Stimulated activated CD8-positive, alpha-beta memory T cell treated with anti-CD3 and anti-CD28 coated beads, Interleukin-15, amount 100 ng/mL, for 24 hours (primary cell): ENCODE results near the gene KRTAP10-3.

Experiments
- DNase-seq: peaks from one replicate; pipeline ENCODE4 v3.0.0-alpha.2; 2020; ENCODE audit warnings: low read depth

Gene KRTAP10-3

GRCh38 chr21:44527983-44528633 is 30.5 kb downstream of the KRTAP10-3 start:
- no peak for DNase-seq

DNA sequence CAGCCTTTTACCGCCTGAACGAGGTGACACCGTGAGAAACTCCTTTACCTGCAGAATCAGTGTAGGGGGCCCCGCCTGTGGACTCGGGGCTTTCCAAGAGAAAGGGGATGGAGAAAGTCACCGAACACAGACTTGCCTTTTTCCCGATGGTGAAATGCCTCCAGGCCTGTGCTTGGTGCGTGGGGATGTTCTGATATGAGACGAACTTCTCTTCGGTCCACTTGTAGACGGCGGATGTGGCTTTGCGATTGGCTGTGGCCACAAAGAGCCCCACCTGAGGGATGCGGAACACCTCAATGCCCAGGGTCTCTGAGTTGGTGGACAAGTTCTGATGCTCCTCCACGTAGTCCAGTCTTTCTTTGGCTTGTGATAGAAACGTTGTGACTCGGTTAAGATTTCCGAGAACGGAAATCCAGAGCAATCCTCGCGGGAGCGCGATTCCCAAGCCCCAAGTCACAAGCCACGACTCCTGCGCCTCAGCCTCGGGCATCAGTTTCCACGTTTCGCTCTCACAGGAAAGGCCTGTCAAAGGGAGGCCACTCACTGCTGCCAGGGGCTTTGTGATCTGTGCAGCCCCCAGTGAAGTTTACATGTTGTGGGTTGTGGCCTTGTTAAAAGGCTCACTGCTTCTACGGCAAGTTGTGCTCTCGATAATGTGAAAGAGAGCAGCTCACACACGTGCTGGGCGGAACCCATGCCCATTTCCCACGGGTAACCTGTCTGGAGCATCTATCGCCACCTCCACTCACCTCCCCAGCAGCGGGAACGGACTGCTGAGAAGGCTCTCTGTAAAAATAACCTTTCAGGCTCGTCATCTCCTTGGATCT is 31.2 kb downstream of the KRTAP10-3 start:
- DNase-seq = no peak

DNA sequence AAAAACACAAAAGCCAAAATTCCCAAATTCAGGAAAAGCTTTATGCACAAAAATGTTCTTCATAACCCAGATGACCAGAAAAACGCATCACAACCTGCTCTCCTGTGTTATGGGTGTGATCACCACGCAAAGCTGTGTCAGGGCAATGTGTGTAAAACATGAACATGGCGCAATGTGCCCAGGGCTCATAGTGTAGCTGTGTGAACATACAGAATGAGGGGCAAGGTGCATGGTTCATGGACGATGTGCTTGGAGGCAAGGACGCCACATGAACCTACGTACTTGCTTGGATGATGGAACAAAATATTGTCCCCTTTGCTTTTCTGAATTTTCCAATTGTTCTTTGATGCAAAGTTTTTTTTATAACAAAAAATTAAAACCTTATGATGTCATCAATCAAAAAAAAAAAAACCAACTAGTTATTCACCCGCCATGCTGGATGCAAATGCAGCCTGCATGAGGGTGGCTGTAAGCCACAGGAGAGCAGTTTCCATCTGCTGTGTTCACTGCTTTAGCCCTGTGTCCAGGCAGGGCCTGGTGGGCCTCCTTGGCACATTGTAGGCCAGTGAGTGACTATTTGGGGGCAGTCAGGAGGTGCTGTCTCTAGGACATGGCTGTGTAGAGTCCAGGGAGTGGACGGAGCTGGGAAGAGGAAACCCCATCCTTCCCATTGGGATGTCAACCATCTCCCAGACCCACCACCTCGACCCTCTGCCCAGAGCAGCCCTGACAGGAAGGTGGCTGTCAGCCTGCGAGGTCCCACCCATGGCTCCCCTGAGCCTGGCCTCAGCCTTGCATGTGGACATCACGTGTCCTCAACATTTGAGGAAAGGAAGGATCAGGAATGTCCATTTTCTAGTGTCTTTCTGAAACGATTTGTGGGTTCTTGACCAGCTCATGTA is 32.2 kb downstream of the KRTAP10-3 start:
- no peak for DNase-seq

GRCh38 chr21:44525391-44526095 is 33.1 kb downstream of the KRTAP10-3 start:
- DNase-seq = no peak

- no peak for DNase-seq
Measured at GRCh38 chr21:44524414-44525371, 33.9 kb downstream of the KRTAP10-3 start.

GRCh38 chr21:44523567-44524413 is 34.8 kb downstream of the KRTAP10-3 start:
- no peak for DNase-seq

GRCh38 chr21:44522753-44523204 is 35.8 kb downstream of the KRTAP10-3 start:
- no peak for DNase-seq

DNA sequence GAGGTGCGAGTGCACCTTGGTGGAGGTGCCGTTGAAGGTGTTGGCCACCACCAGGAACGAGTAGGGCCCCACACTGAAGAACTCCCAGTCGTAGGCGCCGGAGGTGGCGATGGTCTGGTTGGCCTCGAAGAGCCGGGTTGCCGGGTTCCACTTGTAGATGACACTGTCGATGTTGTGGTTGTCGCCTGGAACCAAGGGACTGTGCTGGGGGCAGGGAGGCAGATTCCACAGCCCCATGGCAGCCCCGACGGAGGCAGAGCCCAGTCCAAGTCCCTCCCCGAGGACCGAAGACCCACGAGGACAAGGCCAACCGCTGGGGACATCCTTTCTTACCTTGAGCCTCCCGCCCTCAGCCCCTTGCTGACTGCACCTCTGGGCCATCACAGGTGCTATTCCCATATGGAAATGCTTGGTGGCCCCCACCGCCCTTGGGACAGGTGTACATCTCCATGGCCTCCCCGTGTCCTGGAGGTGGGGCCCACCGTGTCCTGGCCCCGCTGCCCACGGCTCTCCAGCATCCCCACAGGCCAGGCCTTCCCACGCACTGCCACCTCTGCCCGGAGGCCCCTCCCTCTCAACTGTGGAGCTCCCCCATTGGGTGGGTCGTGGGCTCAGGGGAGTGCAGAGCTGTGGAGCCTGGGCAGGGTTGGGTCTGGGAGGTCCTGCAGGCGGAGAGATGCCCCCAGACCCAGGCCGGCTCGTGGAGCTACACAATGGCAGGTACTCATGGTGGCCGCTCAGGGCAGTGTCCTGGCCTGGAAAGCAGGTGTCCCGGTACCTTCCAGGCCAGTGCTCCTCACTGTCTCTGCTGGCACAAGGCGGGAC is 36.5 kb downstream of the KRTAP10-3 start:
- DNase-seq = no peak

GRCh38 chr21:44521301-44521927 is 37.2 kb downstream of the KRTAP10-3 start:
- no peak for DNase-seq

DNA sequence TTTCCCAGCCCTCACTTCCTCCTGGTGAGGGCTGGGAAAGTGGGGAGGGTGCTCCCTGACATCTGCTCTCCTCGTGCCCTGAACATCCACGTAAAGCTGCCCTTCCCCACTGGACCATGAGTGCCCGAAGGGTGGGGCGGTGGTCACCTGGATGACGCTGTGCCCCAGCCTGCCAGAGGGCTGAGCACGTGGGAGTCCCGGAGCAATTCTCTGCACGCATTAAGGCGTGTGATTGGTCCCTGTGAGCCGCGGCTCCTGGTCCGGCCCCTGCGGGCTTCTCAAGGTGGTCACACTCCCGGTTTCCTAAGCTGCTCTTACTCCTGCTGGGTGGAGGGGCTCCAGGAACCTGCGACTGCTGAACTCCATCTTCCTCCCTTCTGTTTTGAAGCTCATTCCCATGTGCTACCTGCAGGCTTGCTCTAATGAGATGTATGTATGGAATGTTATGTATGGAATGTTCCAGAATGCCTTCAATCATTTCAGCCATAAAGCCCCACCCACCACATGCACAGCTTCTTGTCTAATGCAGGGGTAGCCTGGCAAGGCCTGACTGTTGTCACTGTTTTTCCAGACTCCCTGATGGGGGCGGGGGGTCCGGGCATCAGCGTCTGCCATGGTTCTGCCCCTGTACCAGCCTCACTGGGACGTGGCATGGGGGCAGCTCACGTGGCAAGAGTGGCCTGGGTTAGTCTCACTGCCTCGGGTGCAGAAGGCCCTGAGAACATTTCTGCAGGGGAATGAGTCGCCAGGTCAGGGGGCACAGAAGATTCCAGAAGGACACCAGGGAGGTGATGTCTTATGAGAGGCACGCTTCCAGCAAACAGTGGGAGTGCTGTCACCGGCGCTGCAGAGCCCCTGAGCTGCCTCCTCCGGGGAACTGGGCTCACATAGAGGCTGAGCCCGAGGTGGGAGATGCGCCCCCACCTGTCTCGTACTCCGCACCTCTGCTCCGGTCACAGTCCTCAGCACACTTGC is 38.0 kb downstream of the KRTAP10-3 start:
- DNase-seq = no peak

- no peak for DNase-seq
Measured at GRCh38 chr21:44519346-44520325, 39.0 kb downstream of the KRTAP10-3 start.

- no peak for DNase-seq
Measured at GRCh38 chr21:44518686-44519085, 39.9 kb downstream of the KRTAP10-3 start.

DNA sequence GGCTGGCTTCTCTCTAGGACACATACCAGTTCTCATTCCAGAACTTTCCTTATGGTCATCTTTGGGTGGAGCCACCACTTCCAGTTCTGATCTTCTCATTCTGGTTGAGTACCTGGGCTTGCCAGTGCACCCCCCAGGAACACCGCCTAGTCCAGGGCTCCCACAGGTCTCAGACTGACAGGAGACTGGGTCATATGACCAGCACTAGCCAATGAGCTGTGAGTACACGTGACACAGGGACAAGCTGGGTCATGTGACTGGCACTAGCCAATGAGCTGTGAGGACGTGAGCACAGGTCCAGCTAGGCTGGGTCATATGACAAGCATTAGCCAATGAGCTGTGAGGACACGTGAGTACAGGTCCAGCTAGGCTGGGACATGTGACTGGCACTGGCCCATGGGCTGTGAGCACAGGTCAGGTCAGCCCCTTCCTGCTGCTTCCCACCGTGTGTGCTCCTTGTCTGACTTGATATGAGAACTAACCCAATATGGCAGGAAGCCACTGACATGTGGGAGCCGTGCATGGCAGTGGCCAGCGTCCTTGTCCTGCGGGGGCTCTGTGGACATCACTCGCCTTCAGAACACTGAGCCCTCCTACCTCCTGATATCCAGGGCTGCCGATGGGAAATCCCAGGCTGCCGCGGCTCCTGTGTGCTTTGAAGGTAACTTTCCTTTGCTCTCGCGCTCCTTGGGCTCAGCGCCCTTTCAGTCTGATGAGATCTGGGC is 41.3 kb downstream of the KRTAP10-3 start:
- DNase-seq = no peak

- DNase-seq = no peak
Measured at GRCh38 chr21:44516828-44517174, 41.8 kb downstream of the KRTAP10-3 start.

DNA sequence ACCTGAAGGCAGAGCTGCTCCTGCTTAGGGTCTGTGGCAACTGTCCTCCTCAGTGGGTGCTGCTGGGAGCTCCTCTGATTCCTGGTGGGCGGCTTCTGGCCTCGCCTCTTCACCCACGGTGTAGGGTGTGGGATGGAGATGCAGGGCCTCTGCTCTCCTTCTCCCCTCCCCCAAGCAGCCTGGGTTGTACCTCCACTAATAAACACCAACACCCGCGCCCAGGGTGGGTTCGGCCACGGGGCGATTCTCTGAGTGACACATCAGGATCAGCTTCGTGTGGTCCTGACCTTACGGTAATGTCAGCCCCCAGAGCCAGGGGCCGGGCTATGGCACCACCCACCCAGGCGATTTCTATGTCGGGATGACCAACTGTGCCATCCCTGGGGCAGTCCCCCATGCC is 42.3 kb downstream of the KRTAP10-3 start:
- no peak for DNase-seq
